Ovary (tissue), 9 donors: ENCODE data around the gene NOS3. TPM values are rescaled to one million over a fixed set of nuclear protein-coding genes. Genes with fewer than 3 reads are reported as not detected.

Source experiments
- DNase-seq, 5 donors: peaks; one replicate each; pipeline ENCODE4 v3.0.0-alpha.2; 2019 to 2020
- H3K27ac ChIP-seq, 2 donors: fragments of 200-600 bp; one replicate each; pipeline versions ENCODE4 v1.5.1 to v1.8.0; 2019 to 2022
- H3K27me3 ChIP-seq: fragments of 200-600 bp; one replicate; pipeline ENCODE4 v1.8.0; 2022
- H3K36me3 ChIP-seq: fragments of 200-600 bp; sonication (generic); one replicate; pipeline ENCODE4 v1.5.1; 2019
- H3K4me1 ChIP-seq: one replicate; pipeline ENCODE4 v1.8.1; 2013; ENCODE audit warnings: mild to moderate bottlenecking, moderate library complexity; ENCODE audit not compliant: insufficient read depth
- H3K4me3 ChIP-seq: fragments of 200-600 bp; sonication (generic); one replicate; pipeline ENCODE4 v1.5.1; 2017
- H3K9me3 ChIP-seq, 2 donors: fragments of 200-600 bp in 1 of 2; sonication (generic) in 1 of 2; one replicate each; pipeline versions ENCODE4 v1.5.1 to v1.8.1; 2013 to 2019; ENCODE audit warnings: mild to moderate bottlenecking in 1 of 2, moderate library complexity in 1 of 2
- EP300 ChIP-seq: sonication (generic); formaldehyde crosslinking; IDR thresholded peaks from one replicate; pipeline ENCODE4 v1.6.1; 2017; ENCODE audit warnings: antibody characterized with exemption
- POLR2A ChIP-seq: fragments of 450-650 bp; IDR thresholded peaks from one replicate; pipeline ENCODE4 v1.6.1; 2017; ENCODE audit warnings: antibody characterized with exemption, mild to moderate bottlenecking, moderate library complexity
- WGBS, 3 donors: extraction: QIAGEN DNeasy Blood & Tissue Kit in 1 of 3; methylation state at CpG; one replicate each; pipeline versions ENCODE4 v1.1.5 to v1.1.7; 2013 to 2017; 5-methylcytosine and 5-hydroxymethylcytosine counted together
- intact Hi-C, 4 donors: fragments of 100-400 bp; cut with DNase I; formaldehyde crosslinking; loops; one replicate each; pipeline versions ENCODE4 v1.11.0 to v1.15.1; 2022 to 2023
- polyA plus RNA-seq, 2 donors: library from polyadenylated mRNA; stranded (reverse); fragments of 200-250 nt in 1 of 2; fragments of 350-450 nt in 1 of 2; fragmentation: Illumina TruSeq in 1 of 2; extraction: RNeasy Lipid Tissue Mini Kit (QIAGEN cat#74804) in 1 of 2; gene quantifications; one replicate each; pipeline ENCODE4 v1.2.3, GENCODE V29; 2013 to 2014
- total RNA-seq, 7 donors: library from RNA; depleted of rRNA in 2 of 7; stranded (reverse); fragments of >200 nt in 2 of 7; fragmentation: NEBNext Ultra II Directional in 3 of 7; extraction: Animal tissue kit (Norgen Biotek cat#: 25700) in 3 of 7; gene quantifications; one replicate each; pipeline versions ENCODE4 v1.1.0 to v1.2.4, GENCODE V29; 2016 to 2023
- TF ChIP-seq, protein P1 (sequence below), 3 donors: fragments of 450-650 bp in 2 of 3; fragments of 200-600 bp in 1 of 3; IDR thresholded peaks; one replicate each; pipeline versions ENCODE4 v1.5.1 to v1.8.0; 2016 to 2022; ENCODE audit warnings: antibody characterized with exemption in 3 of 3, mild to moderate bottlenecking in 1 of 3
- donor health status: DM: no; HTN: no; CAD: no; lungs with moderate emphysema.
- donor health status: DM: no; HTN: no; CAD: no.
- donor health status: Bipolar disorder and iron deficiency.
- donor health status: DM: yes; HTN: yes; CAD: no.
- donor health status: DM: no; HTN: no; CAD: no.
- donor health status: DM: yes; HTN: yes; CAD: no.

The NOS3 gene
- total and polyA plus RNA-seq, 9 donors, result 1.0 to 26.0 (median 5.4) TPM

DNA sequence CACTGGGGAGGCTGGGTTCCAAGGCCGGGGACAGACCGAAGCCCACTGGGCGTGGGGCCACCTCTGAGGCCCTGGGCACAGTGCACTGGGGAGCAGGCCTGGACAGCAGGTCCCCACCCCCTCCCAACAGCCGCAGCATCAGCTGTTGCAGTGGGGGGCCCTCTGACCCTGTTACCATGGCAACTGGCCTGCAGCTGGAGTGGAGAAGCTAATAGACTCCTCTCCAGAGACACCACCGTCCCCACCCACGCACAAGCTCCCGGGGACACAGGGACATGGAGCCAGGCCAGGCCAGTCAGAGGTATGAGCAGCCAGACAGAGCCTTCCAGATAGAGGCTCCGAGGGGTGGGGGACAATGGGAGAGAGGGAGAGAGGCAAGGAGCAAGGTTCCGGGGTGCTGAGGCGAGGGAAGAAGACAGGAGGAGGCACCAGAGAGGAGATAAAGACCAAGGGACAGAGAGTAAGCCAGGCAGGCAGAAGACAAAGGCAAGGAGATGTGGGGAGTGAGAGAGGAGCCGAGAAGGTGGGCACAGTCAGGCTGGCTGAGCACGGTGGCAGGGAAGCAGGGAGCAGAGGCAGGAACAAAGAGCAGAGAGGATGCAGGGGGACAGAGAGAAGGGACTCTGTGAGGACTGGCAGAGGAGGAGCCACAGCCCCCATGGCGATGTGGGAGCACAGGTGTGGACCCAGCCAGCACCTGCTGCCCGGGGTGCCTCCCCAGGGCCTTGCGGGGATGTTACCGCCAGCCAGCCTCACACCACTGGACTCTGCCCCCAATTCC, 19.4 kb upstream of the NOS3 start:
- H3K27me3 ChIP-seq, result no peaks in the 10 kb centered on the region
- TF ChIP-seq EP300 (no peak), POLR2A (no peak)
- TF ChIP-seq, protein P1, sequence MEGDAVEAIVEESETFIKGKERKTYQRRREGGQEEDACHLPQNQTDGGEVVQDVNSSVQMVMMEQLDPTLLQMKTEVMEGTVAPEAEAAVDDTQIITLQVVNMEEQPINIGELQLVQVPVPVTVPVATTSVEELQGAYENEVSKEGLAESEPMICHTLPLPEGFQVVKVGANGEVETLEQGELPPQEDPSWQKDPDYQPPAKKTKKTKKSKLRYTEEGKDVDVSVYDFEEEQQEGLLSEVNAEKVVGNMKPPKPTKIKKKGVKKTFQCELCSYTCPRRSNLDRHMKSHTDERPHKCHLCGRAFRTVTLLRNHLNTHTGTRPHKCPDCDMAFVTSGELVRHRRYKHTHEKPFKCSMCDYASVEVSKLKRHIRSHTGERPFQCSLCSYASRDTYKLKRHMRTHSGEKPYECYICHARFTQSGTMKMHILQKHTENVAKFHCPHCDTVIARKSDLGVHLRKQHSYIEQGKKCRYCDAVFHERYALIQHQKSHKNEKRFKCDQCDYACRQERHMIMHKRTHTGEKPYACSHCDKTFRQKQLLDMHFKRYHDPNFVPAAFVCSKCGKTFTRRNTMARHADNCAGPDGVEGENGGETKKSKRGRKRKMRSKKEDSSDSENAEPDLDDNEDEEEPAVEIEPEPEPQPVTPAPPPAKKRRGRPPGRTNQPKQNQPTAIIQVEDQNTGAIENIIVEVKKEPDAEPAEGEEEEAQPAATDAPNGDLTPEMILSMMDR (IDR thresholded peaks at IDR 0.05), result no peak
- no peaks in the 10 kb centered on the region for H3K36me3 ChIP-seq
- peaks cover 27% of the 10 kb centered on the region for H3K4me1 ChIP-seq
- H3K4me3 ChIP-seq, result no peak overlapping the region
- intact Hi-C loops, result loop anchor here in 1 of 4 donors (10.0 kb wide), 1 partner anchor 187 kb away; no protein-coding TSS in a partner anchor
- 18 to 33% (median 25%) methylated on average over 16 of the region's 16 CpGs for WGBS, 3 donors
- peak overlapping the region in 1 of 2 donors; percentile 67 for H3K27ac ChIP-seq
- H3K9me3 ChIP-seq, result no peaks in the 10 kb centered on the region
- peak; percentile 66 to 74 (median 71) for DNase-seq

DNA sequence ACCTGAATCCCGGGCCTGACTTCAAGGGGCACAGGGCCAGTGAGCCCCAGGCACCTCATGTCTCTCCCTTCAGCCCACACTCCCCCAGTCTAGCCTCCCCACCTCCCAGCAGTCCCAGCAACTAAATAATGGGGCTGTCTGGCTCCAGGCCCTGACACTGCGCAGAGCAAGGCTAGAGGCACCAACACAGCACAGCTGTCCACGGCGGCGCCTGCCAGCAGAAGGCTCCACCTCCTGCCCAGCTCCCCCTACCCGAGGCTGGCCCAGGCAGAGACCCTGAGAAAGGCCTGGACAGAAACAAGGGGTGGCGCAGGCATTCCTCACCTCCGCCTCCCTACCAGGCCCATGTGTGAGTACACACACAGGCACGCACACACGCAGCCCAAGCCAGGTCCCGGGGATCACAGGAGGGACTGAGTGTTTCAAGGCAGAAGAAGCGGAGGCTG, 18.8 kb upstream of the NOS3 start:
- 5 to 13% (median 12%) methylated on average over 11 to 12 of the region's 12 CpGs for WGBS, 3 donors
- Histone ChIP-seq H3K9me3 (no peaks in the 10 kb centered on the region), H3K27me3 (no peaks in the 10 kb centered on the region), H3K4me3 (no peak overlapping the region), H3K4me1 (peaks cover 28% of the 10 kb centered on the region), H3K27ac (peak overlapping the region in 1 of 2 donors; percentile 67), H3K36me3 (no peaks in the 10 kb centered on the region)
- peak; percentile 83 to 94 (median 89) for DNase-seq
- TF ChIP-seq EP300 (no peak), POLR2A (no peak)
- TF ChIP-seq, protein P1 (IDR thresholded peaks at IDR 0.05), result no peak
- intact Hi-C loops, result loop anchor here in 1 of 4 donors (10.0 kb wide), 1 partner anchor 187 kb away; no protein-coding TSS in a partner anchor

DNA sequence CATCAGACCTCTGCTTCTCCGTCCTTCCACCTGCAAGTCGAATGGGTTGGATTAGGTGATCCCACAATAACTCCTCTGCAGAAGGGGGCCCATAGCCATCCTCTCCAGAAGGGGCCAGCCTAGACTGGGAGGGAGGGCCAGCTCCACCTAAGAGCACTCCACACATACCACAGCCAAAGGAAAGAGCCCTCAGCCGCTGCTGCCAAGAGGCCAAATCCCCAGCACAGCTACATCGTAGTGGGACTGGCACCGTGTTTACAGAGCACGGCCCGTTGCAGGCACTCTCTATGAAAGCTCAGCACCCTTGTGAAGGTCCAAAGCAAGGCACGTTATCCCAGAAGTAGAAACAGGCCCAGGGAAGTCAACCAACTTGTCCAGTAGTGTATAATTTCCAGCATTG, 18.1 kb upstream of the NOS3 start:
- Histone ChIP-seq H3K27me3 (no peaks in the 10 kb centered on the region), H3K27ac (peak overlapping the region in 1 of 2 donors; percentile 67), H3K9me3 (no peaks in the 10 kb centered on the region), H3K4me1 (peaks cover 32% of the 10 kb centered on the region), H3K4me3 (no peak overlapping the region), H3K36me3 (no peaks in the 10 kb centered on the region)
- no peak for TF ChIP-seq EP300
- no peak for TF ChIP-seq POLR2A
- 62 to 73% (median 67%) methylated on average over 8 of the region's 8 CpGs for WGBS, 3 donors
- no peak for DNase-seq
- intact Hi-C loops, result loop anchor here in 1 of 4 donors (10.0 kb wide), 1 partner anchor 188 kb away; no protein-coding TSS in a partner anchor

DNA sequence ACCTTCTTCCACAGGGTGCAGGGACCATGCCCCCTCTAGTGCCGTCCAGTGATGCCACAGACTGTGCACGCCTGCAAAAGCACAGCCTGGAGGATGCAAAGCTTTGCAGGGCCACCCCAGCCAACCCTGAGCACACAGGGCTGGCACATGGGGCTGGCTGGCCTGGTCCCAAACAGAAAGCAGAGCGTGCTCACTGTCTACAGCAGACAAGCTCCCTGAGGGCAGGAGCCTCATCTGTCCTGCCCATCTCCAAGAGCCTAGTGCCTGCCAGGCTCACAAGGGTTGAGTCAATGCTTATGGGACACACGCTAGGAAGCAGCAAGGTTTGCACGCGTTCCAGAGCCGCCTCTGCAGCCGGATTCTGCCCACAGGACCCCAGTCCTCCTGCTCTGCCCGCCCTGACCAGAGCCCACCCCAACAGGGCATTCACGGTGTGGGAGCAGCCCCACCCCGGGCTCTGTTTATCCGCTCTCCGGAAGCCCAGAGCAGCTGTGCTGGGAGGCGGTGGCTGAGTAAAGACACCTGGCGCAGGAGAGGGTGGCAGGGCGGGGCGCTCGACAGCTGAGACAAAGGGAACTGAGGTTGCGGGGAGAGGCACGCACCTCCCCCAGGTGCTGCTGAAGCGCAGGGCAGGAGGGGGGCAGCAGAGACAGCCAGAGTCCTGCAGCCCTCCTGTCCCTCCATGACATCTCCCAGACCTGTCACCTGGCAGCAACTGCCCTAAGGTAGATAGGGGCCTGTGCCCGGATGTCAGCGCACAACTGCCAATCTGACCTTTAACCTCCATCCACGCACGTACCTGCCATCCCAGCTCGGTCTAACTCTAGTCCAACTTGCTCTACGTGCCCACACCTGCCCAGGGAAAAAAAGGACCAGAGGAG, 17.0 kb upstream of the NOS3 start:
- Histone ChIP-seq H3K4me3 (peak overlapping the region; percentile 37), H3K27me3 (no peaks in the 10 kb centered on the region), H3K36me3 (no peaks in the 10 kb centered on the region), H3K27ac (peak overlapping the region in 1 of 2 donors; percentile 18), H3K4me1 (peaks cover 35% of the 10 kb centered on the region), H3K9me3 (no peaks in the 10 kb centered on the region)
- no peak for DNase-seq
- intact Hi-C loops, result loop anchor here in 1 of 4 donors (10.0 kb wide), 1 partner anchor 189 kb away; no protein-coding TSS in a partner anchor
- 42 to 57% (median 50%) methylated on average over 26 to 27 of the region's 27 CpGs for WGBS, 3 donors
- TF ChIP-seq, protein P1 (IDR thresholded peaks at IDR 0.05), result no peak
- no peak for TF ChIP-seq EP300
- TF ChIP-seq POLR2A, result no peak
